Measurements from ENCODE around the gene RBBP5.
A peak's percentile ranks its signal among the peaks of the same experiment; 100 is the strongest.
"Not testable (repeated sequence)": the region's sequence is repeated elsewhere in the genome, so short reads cannot be mapped to it uniquely, and the experiment has no call there.

The RBBP5 gene

GRCh38 chr1:205121660-205122488, at the start of gene RBBP5:
TSS of gene RBBP5 (minus strand) at chr1:205121978. CDS start at chr1:205121873, 105 bp downstream.
- DNase-seq, result peak; percentile 98

- DNase-seq, result no peak
These were observed 49.6 kb upstream of the RBBP5 start for GRCh38 chr1:205171369-205171768.

- no peak for DNase-seq
These were observed 48.9 kb upstream of the RBBP5 start for GRCh38 chr1:205170532-205171269.

- DNase-seq, result no peak
These were observed 47.5 kb upstream of the RBBP5 start for GRCh38 chr1:205169248-205169647.

- DNase-seq, result no peak
These were observed 46.5 kb upstream of the RBBP5 start for GRCh38 chr1:205168291-205168690.

- no peak for DNase-seq
These were observed 40.5 kb upstream of the RBBP5 start for GRCh38 chr1:205162301-205162700.

- no peak for DNase-seq
These were observed 39.3 kb upstream of the RBBP5 start for GRCh38 chr1:205161076-205161475.

GRCh38 chr1:205158048-205158616, 36.4 kb upstream of the RBBP5 start:
- DNase-seq, result no peak

GRCh38 chr1:205155665-205156377, 34.0 kb upstream of the RBBP5 start:
- not testable (repeated sequence) for DNase-seq

GRCh38 chr1:205152505-205152904, 30.7 kb upstream of the RBBP5 start:
- no peak for DNase-seq

GRCh38 chr1:205150651-205151428, 29.1 kb upstream of the RBBP5 start:
- DNase-seq, result no peak

- DNase-seq, result no peak
These were observed 25.5 kb upstream of the RBBP5 start for GRCh38 chr1:205147191-205147835.

GRCh38 chr1:205144751-205145150, 23.0 kb upstream of the RBBP5 start:
- DNase-seq, result no peak

GRCh38 chr1:205144046-205144720, 22.4 kb upstream of the RBBP5 start:
- no peak for DNase-seq

- no peak for DNase-seq
These were observed 20.3 kb upstream of the RBBP5 start for GRCh38 chr1:205142102-205142469.

GRCh38 chr1:205141236-205142101, 19.7 kb upstream of the RBBP5 start:
- DNase-seq, result peak; percentile 76

GRCh38 chr1:205140113-205140512, 18.3 kb upstream of the RBBP5 start:
- DNase-seq, result no peak

- DNase-seq, result no peak
These were observed 16.1 kb upstream of the RBBP5 start for GRCh38 chr1:205137901-205138300.

- DNase-seq, result no peak
These were observed 11.5 kb upstream of the RBBP5 start for GRCh38 chr1:205133287-205133686.

GRCh38 chr1:205129447-205130029, 7.8 kb upstream of the RBBP5 start:
- DNase-seq, result no peak
